HCT116 (cell line): Measurements from ENCODE around the gene MAPKAPK3.

Source experiments
- CBX3 ChIP-seq: IDR thresholded peaks from 2 replicates; pipeline ENCODE4 v1.6.1; 2012; ENCODE audit warnings: low read depth
- CEBPB ChIP-seq: IDR thresholded peaks from 2 replicates; pipeline ENCODE4 v1.6.1; 2012; ENCODE audit warnings: low read depth
- CTCF ChIP-seq, 3 experiments: fragments of 200-600 bp in 1 of 3; sonication (generic) in 1 of 3; IDR thresholded peaks in 2 of 3; conservative IDR thresholded peaks in 1 of 3; 2 replicates each; pipeline ENCODE4 v1.5.1; 2012 to 2017; ENCODE audit warnings: low read depth in 2 of 3, low read length in 2 of 3, antibody characterized with exemption in 1 of 3, borderline replicate concordance in 1 of 3, control low read depth in 1 of 3, mild to moderate bottlenecking in 1 of 3, mixed read lengths in 1 of 3, mixed run types in 1 of 3, moderate library complexity in 1 of 3; ENCODE audit not compliant: insufficient read depth in 1 of 3
- EGR1 ChIP-seq: IDR thresholded peaks from 2 replicates; pipeline ENCODE4 v1.6.1; 2012; ENCODE audit warnings: low read depth
- EZH2 ChIP-seq: fragments of 200-600 bp; sonication (generic); IDR thresholded peaks from 2 replicates; pipeline ENCODE4 v1.6.1; 2017; ENCODE audit warnings: antibody characterized with exemption, mixed run types
- MAX ChIP-seq: IDR thresholded peaks from 2 replicates; pipeline ENCODE4 v1.6.1; 2012
- POLR2A ChIP-seq: IDR thresholded peaks from 2 replicates; pipeline ENCODE4 v1.7.0; 2011; ENCODE audit warnings: borderline replicate concordance; ENCODE audit not compliant: insufficient read depth, insufficient read length; ENCODE audit errors: extremely low read depth
- POLR2AphosphoS5 ChIP-seq: IDR thresholded peaks from 2 replicates; pipeline ENCODE4 v1.6.1; 2011; ENCODE audit warnings: mild to moderate bottlenecking, low read depth, low read length, moderate library complexity
- RAD21 ChIP-seq: IDR thresholded peaks from 2 replicates; pipeline ENCODE4 v1.6.1; 2012; ENCODE audit warnings: low read depth, mild to moderate bottlenecking
- SRF ChIP-seq: IDR thresholded peaks from 2 replicates; pipeline ENCODE4 v1.6.1; 2012; ENCODE audit warnings: low read depth

- TF ChIP-seq EGR1 (no peak), CBX3 (no peak), POLR2AphosphoS5 (no peak), MAX (no peak), POLR2A (no peak), CTCF (IDR thresholded peaks at IDR 0.05 in 2 of 3, conservative IDR thresholded peaks at IDR 0.05 in 1 of 3; ENCODE audit: borderline replicate concordance in 1 of 3, insufficient read depth in 1 of 3, low read depth in 2 of 3, low read length in 2 of 3) (no peak), EZH2 (no peak), SRF (no peak), RAD21 (no peak), CEBPB (no peak)
Measured at GRCh38 chr3:50651445-50651844, 34.5 kb downstream of the MAPKAPK3 start.
